ENCODE measurements around the gene SPPL3.

The SPPL3 gene

DNA sequence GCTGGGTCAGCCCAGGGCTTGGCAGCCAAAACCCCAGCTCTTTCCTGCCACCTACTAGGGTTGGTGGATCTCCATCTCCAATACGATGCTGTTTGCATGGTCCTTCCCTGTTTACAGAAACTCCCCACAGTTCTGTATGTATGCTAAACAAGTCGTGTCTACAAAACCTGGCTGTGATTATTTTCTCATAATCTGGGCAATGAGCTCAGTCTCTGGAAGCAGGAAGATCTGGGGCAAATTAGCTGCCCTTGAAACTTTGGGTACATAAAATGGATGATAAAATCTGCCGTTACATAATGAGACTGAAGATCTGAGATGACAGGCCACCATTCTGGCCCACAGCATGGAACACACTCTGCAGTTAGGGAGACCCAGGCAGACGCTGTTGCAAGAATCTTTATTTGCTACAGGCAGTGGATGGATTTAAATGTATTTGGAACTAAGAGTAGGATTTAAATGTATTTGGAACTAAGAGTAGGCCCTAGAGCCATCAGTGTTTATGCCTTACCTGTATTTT lies 146.9 kb downstream of the SPPL3 start:
- Histone ChIP-seq H3K56ac (ENCODE audit: low read length) (no peak overlapping the region), H3K36me3 (ENCODE audit: control insufficient read depth, insufficient read depth, low read length) (no peaks in the 10 kb centered on the region), H4K8ac (ENCODE audit: low read depth, low read length) (no peak overlapping the region), H3K27me3 (ENCODE audit: insufficient read depth, low read length, poor library complexity) (no peaks in the 10 kb centered on the region), H3K4me2 (ENCODE audit: low read length) (no peak overlapping the region), H2BK120ac (ENCODE audit: low read depth, low read length) (no peak overlapping the region), H3K4me3 (ENCODE audit: low read length) (no peak overlapping the region), H3K4ac (ENCODE audit: low read depth, low read length) (no peak overlapping the region), H2BK5ac (ENCODE audit: low read length) (no peak overlapping the region), H3K23ac (ENCODE audit: low read length) (no peak overlapping the region), H3K18ac (ENCODE audit: low read length) (no peak overlapping the region), H4K5ac (ENCODE audit: low read length) (no peak overlapping the region), H2AK5ac (ENCODE audit: low read length) (no peak overlapping the region), H3K4me1 (ENCODE audit: control insufficient read depth, low read depth, low read length) (no peaks in the 10 kb centered on the region), H3K9ac (ENCODE audit: low read length) (no peak overlapping the region), H3K27ac (ENCODE audit: low read depth, low read length) (no peak overlapping the region), H2BK15ac (replicated peaks; ENCODE audit: low read depth) (no peak overlapping the region), H3K79me1 (ENCODE audit: low read length) (no peaks in the 10 kb centered on the region), H3K79me2 (ENCODE audit: control insufficient read depth, insufficient read depth, low read length) (no peaks in the 10 kb centered on the region)
- no CpG with 5 or more reads among the region's 4 CpGs for WGBS (ENCODE audit: extremely low coverage, insufficient coverage, low lambda C conversion rate)
- no peak for DNase-seq

DNA sequence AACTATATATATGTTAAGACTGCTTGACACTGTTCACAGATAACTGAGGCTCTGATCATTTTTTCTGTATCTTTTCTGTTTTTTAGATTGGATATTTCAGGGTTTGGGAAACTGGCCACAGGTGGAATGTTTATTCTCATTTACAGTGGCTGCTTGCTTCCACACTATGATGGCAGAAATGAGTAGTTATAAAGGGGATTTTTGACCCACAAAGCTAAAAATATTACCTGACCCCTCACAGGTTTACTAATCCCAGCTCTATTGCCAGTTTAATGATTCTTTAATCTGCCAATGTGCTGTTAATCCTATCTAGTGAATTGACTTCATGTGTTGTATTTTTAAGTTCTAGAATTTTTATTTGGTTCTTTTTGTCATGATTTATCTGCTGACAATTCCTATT lies 148.9 kb downstream of the SPPL3 start:
- H3K4ac ChIP-seq (ENCODE audit: low read depth, low read length): no peak overlapping the region
- no peak overlapping the region for H3K4me2 ChIP-seq (ENCODE audit: low read length)
- no peak overlapping the region for H3K18ac ChIP-seq (ENCODE audit: low read length)
- no peak overlapping the region for H3K56ac ChIP-seq (ENCODE audit: low read length)
- no peak overlapping the region for H2AK5ac ChIP-seq (ENCODE audit: low read length)
- no peaks in the 10 kb centered on the region for H3K36me3 ChIP-seq (ENCODE audit: control insufficient read depth, insufficient read depth, low read length)
- H3K79me2 ChIP-seq (ENCODE audit: control insufficient read depth, insufficient read depth, low read length): no peaks in the 10 kb centered on the region
- H2BK120ac ChIP-seq (ENCODE audit: low read depth, low read length): no peak overlapping the region
- H4K5ac ChIP-seq (ENCODE audit: low read length): no peak overlapping the region
- no peak overlapping the region for H3K9ac ChIP-seq (ENCODE audit: low read length)
- no peak overlapping the region for H2BK5ac ChIP-seq (ENCODE audit: low read length)
- H3K27ac ChIP-seq (ENCODE audit: low read depth, low read length): no peak overlapping the region
- H2BK15ac ChIP-seq (replicated peaks; ENCODE audit: low read depth): no peak overlapping the region
- no peak overlapping the region for H4K8ac ChIP-seq (ENCODE audit: low read depth, low read length)
- no peak overlapping the region for H3K4me3 ChIP-seq (ENCODE audit: low read length)
- H3K4me1 ChIP-seq (ENCODE audit: control insufficient read depth, low read depth, low read length): no peaks in the 10 kb centered on the region
- H3K79me1 ChIP-seq (ENCODE audit: low read length): no peaks in the 10 kb centered on the region
- DNase-seq: no peak
- no peak overlapping the region for H3K23ac ChIP-seq (ENCODE audit: low read length)
- H3K27me3 ChIP-seq (ENCODE audit: insufficient read depth, low read length, poor library complexity): no peaks in the 10 kb centered on the region

DNA sequence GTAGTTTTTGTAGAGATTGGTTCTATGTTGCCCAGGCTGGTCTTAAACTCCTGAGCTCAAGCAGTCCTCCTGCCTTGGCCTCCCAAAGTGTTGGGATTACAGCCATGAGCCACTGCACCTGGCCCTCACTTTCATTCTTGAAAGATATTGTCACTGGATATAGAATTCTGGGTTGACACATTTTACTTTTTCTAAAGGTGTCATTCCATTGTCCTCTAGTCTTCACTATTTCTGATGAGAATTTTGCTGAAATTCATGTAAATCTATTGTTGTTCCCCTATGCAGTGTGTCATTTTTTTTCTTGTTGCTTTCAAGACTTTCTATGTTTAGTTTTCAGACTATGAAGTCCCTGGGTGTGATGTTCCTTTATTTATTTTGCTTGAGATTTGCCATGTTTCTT lies 149.4 kb downstream of the SPPL3 start:
- Histone ChIP-seq H3K56ac (ENCODE audit: low read length) (no peak overlapping the region), H2AK5ac (ENCODE audit: low read length) (no peak overlapping the region), H3K27ac (ENCODE audit: low read depth, low read length) (no peak overlapping the region), H3K4me3 (ENCODE audit: low read length) (no peak overlapping the region), H3K4me1 (ENCODE audit: control insufficient read depth, low read depth, low read length) (no peaks in the 10 kb centered on the region), H3K18ac (ENCODE audit: low read length) (no peak overlapping the region), H3K79me1 (ENCODE audit: low read length) (no peaks in the 10 kb centered on the region), H3K4me2 (ENCODE audit: low read length) (no peak overlapping the region), H3K79me2 (ENCODE audit: control insufficient read depth, insufficient read depth, low read length) (no peaks in the 10 kb centered on the region), H4K5ac (ENCODE audit: low read length) (no peak overlapping the region), H3K36me3 (ENCODE audit: control insufficient read depth, insufficient read depth, low read length) (no peaks in the 10 kb centered on the region), H3K27me3 (ENCODE audit: insufficient read depth, low read length, poor library complexity) (no peaks in the 10 kb centered on the region), H3K4ac (ENCODE audit: low read depth, low read length) (no peak overlapping the region), H3K9ac (ENCODE audit: low read length) (no peak overlapping the region), H2BK120ac (ENCODE audit: low read depth, low read length) (no peak overlapping the region), H2BK15ac (replicated peaks; ENCODE audit: low read depth) (no peak overlapping the region), H3K23ac (ENCODE audit: low read length) (no peak overlapping the region), H2BK5ac (ENCODE audit: low read length) (no peak overlapping the region), H4K8ac (ENCODE audit: low read depth, low read length) (no peak overlapping the region)
- DNase-seq: no peak

DNA sequence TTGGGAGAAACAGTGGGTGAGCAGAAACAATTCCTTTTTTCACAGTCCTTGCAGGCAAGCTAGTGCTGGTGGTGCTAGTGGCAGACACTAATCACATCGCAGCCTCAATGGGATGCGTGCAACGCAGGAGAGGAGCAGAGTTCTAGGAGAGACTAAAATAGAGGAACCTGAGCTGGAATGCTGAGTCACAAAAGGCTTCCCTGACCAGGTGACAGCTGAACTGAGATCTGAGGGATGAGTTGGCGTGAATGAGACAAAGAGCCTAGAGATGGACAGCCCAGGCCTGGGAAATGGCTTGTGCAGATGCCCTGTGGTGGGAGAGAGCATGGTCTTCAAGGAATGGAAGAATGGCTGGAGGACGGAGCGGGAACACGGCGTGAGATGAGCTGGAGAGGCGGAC lies 152.8 kb downstream of the SPPL3 start:
- Histone ChIP-seq H3K27ac (ENCODE audit: low read depth, low read length) (no peak overlapping the region), H3K23ac (ENCODE audit: low read length) (no peak overlapping the region), H3K4me1 (ENCODE audit: control insufficient read depth, low read depth, low read length) (no peaks in the 10 kb centered on the region), H4K8ac (ENCODE audit: low read depth, low read length) (no peak overlapping the region), H3K4me3 (ENCODE audit: low read length) (no peak overlapping the region), H2BK15ac (replicated peaks; ENCODE audit: low read depth) (no peak overlapping the region), H3K9ac (ENCODE audit: low read length) (no peak overlapping the region), H3K27me3 (ENCODE audit: insufficient read depth, low read length, poor library complexity) (no peaks in the 10 kb centered on the region), H3K4me2 (ENCODE audit: low read length) (no peak overlapping the region), H2BK5ac (ENCODE audit: low read length) (no peak overlapping the region), H4K5ac (ENCODE audit: low read length) (no peak overlapping the region), H3K79me2 (ENCODE audit: control insufficient read depth, insufficient read depth, low read length) (no peaks in the 10 kb centered on the region), H2AK5ac (ENCODE audit: low read length) (no peak overlapping the region), H3K79me1 (ENCODE audit: low read length) (no peaks in the 10 kb centered on the region), H3K18ac (ENCODE audit: low read length) (no peak overlapping the region), H3K56ac (ENCODE audit: low read length) (no peak overlapping the region), H3K4ac (ENCODE audit: low read depth, low read length) (no peak overlapping the region), H3K36me3 (ENCODE audit: control insufficient read depth, insufficient read depth, low read length) (no peaks in the 10 kb centered on the region), H2BK120ac (ENCODE audit: low read depth, low read length) (no peak overlapping the region)
- whole genome bisulfite sequencing (ENCODE audit: extremely low coverage, insufficient coverage, low lambda C conversion rate): no CpG with 5 or more reads among the region's 9 CpGs
- DNase-seq: peak; percentile 32

DNA sequence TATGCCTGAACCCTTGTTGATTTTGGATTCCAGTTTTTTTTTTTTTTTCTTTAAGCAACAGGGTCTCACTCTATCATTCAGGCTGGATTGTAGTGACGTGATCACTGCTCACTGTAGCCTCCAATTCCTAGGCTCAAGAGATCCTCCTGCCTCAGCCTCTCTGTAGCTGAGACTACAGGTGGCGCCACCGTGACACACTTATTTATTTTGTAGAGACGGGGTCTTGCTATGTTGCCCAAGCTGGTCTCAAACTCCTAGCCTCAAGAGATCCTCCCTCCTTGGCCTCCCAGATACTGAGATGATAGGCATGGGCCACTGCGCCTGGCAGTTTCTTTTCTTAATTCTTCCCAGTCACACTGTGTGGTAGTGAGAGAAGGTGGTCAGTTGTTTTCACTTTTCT lies 153.4 kb downstream of the SPPL3 start:
- no peak overlapping the region for H3K23ac ChIP-seq (ENCODE audit: low read length)
- DNase-seq: no peak
- no peak overlapping the region for H3K27ac ChIP-seq (ENCODE audit: low read depth, low read length)
- H3K79me2 ChIP-seq (ENCODE audit: control insufficient read depth, insufficient read depth, low read length): no peaks in the 10 kb centered on the region
- no peak overlapping the region for H2BK120ac ChIP-seq (ENCODE audit: low read depth, low read length)
- no peaks in the 10 kb centered on the region for H3K79me1 ChIP-seq (ENCODE audit: low read length)
- no peak overlapping the region for H2BK15ac ChIP-seq (replicated peaks; ENCODE audit: low read depth)
- no peak overlapping the region for H3K56ac ChIP-seq (ENCODE audit: low read length)
- H3K4me1 ChIP-seq (ENCODE audit: control insufficient read depth, low read depth, low read length): no peaks in the 10 kb centered on the region
- H3K4me2 ChIP-seq (ENCODE audit: low read length): no peak overlapping the region
- H3K4me3 ChIP-seq (ENCODE audit: low read length): no peak overlapping the region
- no peaks in the 10 kb centered on the region for H3K27me3 ChIP-seq (ENCODE audit: insufficient read depth, low read length, poor library complexity)
- no peak overlapping the region for H3K4ac ChIP-seq (ENCODE audit: low read depth, low read length)
- H2AK5ac ChIP-seq (ENCODE audit: low read length): no peak overlapping the region
- WGBS (ENCODE audit: extremely low coverage, insufficient coverage, low lambda C conversion rate): no CpG with 5 or more reads among the region's 5 CpGs
- no peak overlapping the region for H3K9ac ChIP-seq (ENCODE audit: low read length)
- H4K8ac ChIP-seq (ENCODE audit: low read depth, low read length): no peak overlapping the region
- no peaks in the 10 kb centered on the region for H3K36me3 ChIP-seq (ENCODE audit: control insufficient read depth, insufficient read depth, low read length)
- no peak overlapping the region for H4K5ac ChIP-seq (ENCODE audit: low read length)
- H2BK5ac ChIP-seq (ENCODE audit: low read length): no peak overlapping the region
- no peak overlapping the region for H3K18ac ChIP-seq (ENCODE audit: low read length)

DNA sequence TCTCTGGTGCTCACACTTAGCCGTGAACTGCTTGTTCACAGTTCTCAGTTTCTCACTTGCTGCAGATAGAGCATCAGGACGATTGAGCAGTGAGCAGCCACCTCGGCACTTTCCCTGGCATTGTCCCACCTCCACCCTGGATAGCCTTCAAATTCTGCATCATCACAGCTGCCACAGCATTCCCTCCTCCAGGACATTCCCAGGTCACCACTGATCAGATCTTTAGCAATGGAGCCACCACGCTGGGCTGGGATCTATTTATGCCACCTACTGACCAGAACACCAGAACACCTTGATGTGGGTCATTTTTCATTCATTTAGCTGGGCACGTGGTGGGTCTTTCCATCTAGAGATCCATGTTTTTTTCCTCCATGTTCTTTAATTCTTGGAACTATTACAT lies 154.9 kb downstream of the SPPL3 start:
- Histone ChIP-seq H3K79me1 (ENCODE audit: low read length) (no peaks in the 10 kb centered on the region), H4K5ac (ENCODE audit: low read length) (no peak overlapping the region), H3K27me3 (ENCODE audit: insufficient read depth, low read length, poor library complexity) (no peaks in the 10 kb centered on the region), H2AK5ac (ENCODE audit: low read length) (no peak overlapping the region), H3K18ac (ENCODE audit: low read length) (no peak overlapping the region), H3K36me3 (ENCODE audit: control insufficient read depth, insufficient read depth, low read length) (no peaks in the 10 kb centered on the region), H2BK5ac (ENCODE audit: low read length) (no peak overlapping the region), H3K4me2 (ENCODE audit: low read length) (no peak overlapping the region), H4K8ac (ENCODE audit: low read depth, low read length) (no peak overlapping the region), H3K4me1 (ENCODE audit: control insufficient read depth, low read depth, low read length) (no peaks in the 10 kb centered on the region), H3K4ac (ENCODE audit: low read depth, low read length) (no peak overlapping the region), H3K23ac (ENCODE audit: low read length) (no peak overlapping the region), H3K27ac (ENCODE audit: low read depth, low read length) (no peak overlapping the region), H3K56ac (ENCODE audit: low read length) (no peak overlapping the region), H2BK120ac (ENCODE audit: low read depth, low read length) (no peak overlapping the region), H3K79me2 (ENCODE audit: control insufficient read depth, insufficient read depth, low read length) (no peaks in the 10 kb centered on the region), H3K4me3 (ENCODE audit: low read length) (no peak overlapping the region), H2BK15ac (replicated peaks; ENCODE audit: low read depth) (no peak overlapping the region), H3K9ac (ENCODE audit: low read length) (no peak overlapping the region)
- WGBS (ENCODE audit: extremely low coverage, insufficient coverage, low lambda C conversion rate): no CpG with 5 or more reads among the region's 5 CpGs
- DNase-seq: no peak
